Liver (tissue), 9 donors: ENCODE results near the gene G6PC1. TPM values are rescaled to one million over a fixed set of nuclear protein-coding genes. Genes with fewer than 3 reads are reported as not detected.
"Not testable (repeated sequence)": the region's sequence is repeated elsewhere in the genome, so short reads cannot be mapped to it uniquely, and the experiment has no call there.

Source experiments
- DNase-seq: peaks from one replicate; pipeline ENCODE4 v3.0.0-alpha.2; 2017; ENCODE audit warnings: low spot score
- H3K27ac ChIP-seq, 2 donors: one replicate each; pipeline ENCODE4 v1.7.0; 2013; ENCODE audit warnings: inconsistent platforms in 2 of 2, low read length in 2 of 2, control low read depth in 1 of 2, low read depth in 1 of 2, mild to moderate bottlenecking in 1 of 2
- H3K27me3 ChIP-seq, 4 donors: one replicate each; pipeline versions ENCODE4 v1.6.1 to v1.7.0; 2013; ENCODE audit warnings: low read length in 3 of 4, inconsistent platforms in 1 of 4, mild to moderate bottlenecking in 1 of 4, moderate library complexity in 1 of 4; ENCODE audit not compliant: control insufficient read depth in 4 of 4, insufficient read depth in 4 of 4
- H3K36me3 ChIP-seq, 4 donors: one replicate each; pipeline versions ENCODE4 v1.6.1 to v1.7.0; 2013; ENCODE audit warnings: low read length in 3 of 4, mild to moderate bottlenecking in 3 of 4, low read depth in 1 of 4, moderate library complexity in 1 of 4; ENCODE audit not compliant: control insufficient read depth in 4 of 4, insufficient read depth in 3 of 4
- H3K4me1 ChIP-seq, 4 donors: one replicate each; pipeline versions ENCODE4 v1.6.1 to v1.7.0; 2013; ENCODE audit warnings: low read length in 3 of 4, mild to moderate bottlenecking in 3 of 4, moderate library complexity in 1 of 4; ENCODE audit not compliant: control insufficient read depth in 4 of 4, insufficient read depth in 4 of 4
- H3K4me3 ChIP-seq, 3 donors: one replicate each; pipeline versions ENCODE4 v1.6.1 to v1.7.0; 2013; ENCODE audit warnings: low read length in 3 of 3, control low read depth in 1 of 3, low read depth in 1 of 3, mild to moderate bottlenecking in 1 of 3
- H3K9ac ChIP-seq, 2 donors: one replicate each; pipeline ENCODE4 v1.7.0; 2013; ENCODE audit warnings: low read length in 2 of 2, mild to moderate bottlenecking in 2 of 2, moderate library complexity in 2 of 2, control low read depth in 1 of 2, low read depth in 1 of 2
- H3K9me3 ChIP-seq, 4 donors: one replicate each; pipeline versions ENCODE4 v1.6.1 to v1.7.0; 2013; ENCODE audit warnings: low read length in 3 of 4; ENCODE audit not compliant: control insufficient read depth in 4 of 4
- EGR1 ChIP-seq, 2 donors: IDR thresholded peaks; 2 replicates each; pipeline ENCODE4 v1.6.1; 2016 to 2018; ENCODE audit warnings: antibody characterized with exemption in 2 of 2, low read depth in 2 of 2
- FOXA2 ChIP-seq: IDR thresholded peaks from 2 replicates; pipeline ENCODE4 v1.6.1; 2016; ENCODE audit warnings: antibody characterized with exemption
- GABPA ChIP-seq, 2 donors: IDR thresholded peaks in 1 of 2; conservative IDR thresholded peaks in 1 of 2; 2 replicates each; pipeline ENCODE4 v1.6.1; 2016; ENCODE audit warnings: antibody characterized with exemption in 2 of 2, mild to moderate bottlenecking in 1 of 2, moderate library complexity in 1 of 2
- HNF4A ChIP-seq, 2 donors: conservative IDR thresholded peaks; 2 replicates each; pipeline ENCODE4 v1.6.1; 2016; ENCODE audit warnings: antibody characterized with exemption in 2 of 2, mild to moderate bottlenecking in 2 of 2
- NR2F2 ChIP-seq: IDR thresholded peaks from 2 replicates; pipeline ENCODE4 v1.6.1; 2016; ENCODE audit warnings: antibody characterized with exemption
- RXRA ChIP-seq, 2 donors: IDR thresholded peaks; 2 replicates each; pipeline ENCODE4 v1.6.1; 2017 to 2018; ENCODE audit warnings: antibody characterized with exemption in 2 of 2, mild to moderate bottlenecking in 1 of 2
- SP1 ChIP-seq: IDR thresholded peaks from 2 replicates; pipeline ENCODE4 v1.6.1; 2018; ENCODE audit warnings: antibody characterized with exemption, mild to moderate bottlenecking
- TAF1 ChIP-seq: conservative IDR thresholded peaks from 2 replicates; pipeline ENCODE4 v1.6.1; 2016; ENCODE audit warnings: antibody characterized with exemption, mild to moderate bottlenecking
- YY1 ChIP-seq: IDR thresholded peaks from 2 replicates; pipeline ENCODE4 v1.6.1; 2016; ENCODE audit warnings: antibody characterized with exemption, mild to moderate bottlenecking
- WGBS: extraction: QIAGEN DNeasy Blood & Tissue Kit; methylation state at CpG from one replicate; pipeline ENCODE4 v1.1.7; 2013; 5-methylcytosine and 5-hydroxymethylcytosine counted together
- polyA plus RNA-seq, 2 donors: library from polyadenylated mRNA; stranded (reverse) in 1 of 2; unstranded in 1 of 2; fragments of 200-250 nt in 1 of 2; fragments of >200 nt in 1 of 2; fragmentation: Nextera tagmentation in 1 of 2; extraction: Ambion mirVana in 1 of 2; gene quantifications; one replicate each; pipeline versions ENCODE4 v1.2.1 to v1.2.3, GENCODE V29; 2013 to 2015
- total RNA-seq, 2 donors: library from RNA; depleted of rRNA; stranded (reverse); fragments of >200 nt; gene quantifications; one replicate each; pipeline ENCODE4 v1.2.3, GENCODE V29; 2014
- TF ChIP-seq, protein P1 (sequence below): fragments of 150-350 bp; IDR thresholded peaks from 2 replicates; pipeline ENCODE4 v1.5.1; 2017; ENCODE audit warnings: improper control_type of control experiment, low read depth, low read length; ENCODE audit not compliant: missing input control
- TF ChIP-seq, protein P2 (sequence below): IDR thresholded peaks from 2 replicates; pipeline ENCODE4 v1.6.1; 2016; ENCODE audit warnings: antibody characterized with exemption, mild to moderate bottlenecking
- TF ChIP-seq, protein P3 (sequence below): IDR thresholded peaks from 2 replicates; pipeline ENCODE4 v1.6.1; 2016; ENCODE audit warnings: antibody characterized with exemption
- TF ChIP-seq, protein P4 (sequence below): IDR thresholded peaks from 2 replicates; pipeline ENCODE4 v1.6.1; 2016; ENCODE audit warnings: antibody characterized with exemption
- donor health status: healthy.
- donor health status: healthy.
- donor health status: healthy.
- donor health status: healthy.
- donor health status: healthy.

Gene G6PC1
- total and polyA plus RNA-seq, 4 donors: 23.8 to 271 (median 114) TPM

DNA sequence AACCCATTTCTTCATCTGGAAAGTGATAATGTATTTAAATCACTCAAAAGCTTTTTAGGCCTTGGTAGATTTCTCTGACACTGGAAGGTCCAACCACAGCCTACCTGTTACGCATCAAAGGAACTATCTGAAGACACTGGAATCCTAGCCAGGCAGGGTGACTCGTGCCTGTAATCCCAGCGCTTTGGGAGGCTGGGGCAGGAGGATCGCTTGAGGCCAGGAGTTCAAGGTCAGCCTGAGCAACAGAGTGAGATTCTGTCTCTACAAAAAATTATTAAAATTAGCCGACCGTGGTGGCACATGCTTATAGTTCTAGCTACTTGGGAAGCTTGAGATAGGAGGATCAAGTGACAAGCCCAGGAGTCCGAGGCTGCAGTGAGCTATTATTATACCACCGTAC lies 18.4 kb upstream of the G6PC1 start:
- Histone ChIP-seq H3K36me3 (peaks cover 0 to 2% (median 0%) of the 10 kb centered on the region in 4 donors), H3K27ac (no peak overlapping the region), H3K27me3 (no peaks in the 10 kb centered on the region), H3K9me3 (no peaks in the 10 kb centered on the region), H3K4me3 (no peak overlapping the region), H3K4me1 (peaks cover 3 to 46% (median 32%) of the 10 kb centered on the region in 4 donors), H3K9ac (no peak overlapping the region)
- WGBS: 89% methylated on average over 8 of the region's 8 CpGs
- no peak for DNase-seq
- no peak for TF ChIP-seq EGR1 (IDR thresholded peaks at IDR 0.05; ENCODE audit: low read depth in 2 of 2)
- no peak for TF ChIP-seq NR2F2
- no peak for TF ChIP-seq RXRA (IDR thresholded peaks at IDR 0.05)
- TF ChIP-seq, protein P1, sequence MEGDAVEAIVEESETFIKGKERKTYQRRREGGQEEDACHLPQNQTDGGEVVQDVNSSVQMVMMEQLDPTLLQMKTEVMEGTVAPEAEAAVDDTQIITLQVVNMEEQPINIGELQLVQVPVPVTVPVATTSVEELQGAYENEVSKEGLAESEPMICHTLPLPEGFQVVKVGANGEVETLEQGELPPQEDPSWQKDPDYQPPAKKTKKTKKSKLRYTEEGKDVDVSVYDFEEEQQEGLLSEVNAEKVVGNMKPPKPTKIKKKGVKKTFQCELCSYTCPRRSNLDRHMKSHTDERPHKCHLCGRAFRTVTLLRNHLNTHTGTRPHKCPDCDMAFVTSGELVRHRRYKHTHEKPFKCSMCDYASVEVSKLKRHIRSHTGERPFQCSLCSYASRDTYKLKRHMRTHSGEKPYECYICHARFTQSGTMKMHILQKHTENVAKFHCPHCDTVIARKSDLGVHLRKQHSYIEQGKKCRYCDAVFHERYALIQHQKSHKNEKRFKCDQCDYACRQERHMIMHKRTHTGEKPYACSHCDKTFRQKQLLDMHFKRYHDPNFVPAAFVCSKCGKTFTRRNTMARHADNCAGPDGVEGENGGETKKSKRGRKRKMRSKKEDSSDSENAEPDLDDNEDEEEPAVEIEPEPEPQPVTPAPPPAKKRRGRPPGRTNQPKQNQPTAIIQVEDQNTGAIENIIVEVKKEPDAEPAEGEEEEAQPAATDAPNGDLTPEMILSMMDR: no peak
- TF ChIP-seq, protein P2, sequence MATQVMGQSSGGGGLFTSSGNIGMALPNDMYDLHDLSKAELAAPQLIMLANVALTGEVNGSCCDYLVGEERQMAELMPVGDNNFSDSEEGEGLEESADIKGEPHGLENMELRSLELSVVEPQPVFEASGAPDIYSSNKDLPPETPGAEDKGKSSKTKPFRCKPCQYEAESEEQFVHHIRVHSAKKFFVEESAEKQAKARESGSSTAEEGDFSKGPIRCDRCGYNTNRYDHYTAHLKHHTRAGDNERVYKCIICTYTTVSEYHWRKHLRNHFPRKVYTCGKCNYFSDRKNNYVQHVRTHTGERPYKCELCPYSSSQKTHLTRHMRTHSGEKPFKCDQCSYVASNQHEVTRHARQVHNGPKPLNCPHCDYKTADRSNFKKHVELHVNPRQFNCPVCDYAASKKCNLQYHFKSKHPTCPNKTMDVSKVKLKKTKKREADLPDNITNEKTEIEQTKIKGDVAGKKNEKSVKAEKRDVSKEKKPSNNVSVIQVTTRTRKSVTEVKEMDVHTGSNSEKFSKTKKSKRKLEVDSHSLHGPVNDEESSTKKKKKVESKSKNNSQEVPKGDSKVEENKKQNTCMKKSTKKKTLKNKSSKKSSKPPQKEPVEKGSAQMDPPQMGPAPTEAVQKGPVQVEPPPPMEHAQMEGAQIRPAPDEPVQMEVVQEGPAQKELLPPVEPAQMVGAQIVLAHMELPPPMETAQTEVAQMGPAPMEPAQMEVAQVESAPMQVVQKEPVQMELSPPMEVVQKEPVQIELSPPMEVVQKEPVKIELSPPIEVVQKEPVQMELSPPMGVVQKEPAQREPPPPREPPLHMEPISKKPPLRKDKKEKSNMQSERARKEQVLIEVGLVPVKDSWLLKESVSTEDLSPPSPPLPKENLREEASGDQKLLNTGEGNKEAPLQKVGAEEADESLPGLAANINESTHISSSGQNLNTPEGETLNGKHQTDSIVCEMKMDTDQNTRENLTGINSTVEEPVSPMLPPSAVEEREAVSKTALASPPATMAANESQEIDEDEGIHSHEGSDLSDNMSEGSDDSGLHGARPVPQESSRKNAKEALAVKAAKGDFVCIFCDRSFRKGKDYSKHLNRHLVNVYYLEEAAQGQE: no peak
- TF ChIP-seq, protein P3, sequence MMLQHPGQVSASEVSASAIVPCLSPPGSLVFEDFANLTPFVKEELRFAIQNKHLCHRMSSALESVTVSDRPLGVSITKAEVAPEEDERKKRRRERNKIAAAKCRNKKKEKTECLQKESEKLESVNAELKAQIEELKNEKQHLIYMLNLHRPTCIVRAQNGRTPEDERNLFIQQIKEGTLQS: no peak
- no peak for TF ChIP-seq GABPA (IDR thresholded peaks at IDR 0.05 in 1 of 2, conservative IDR thresholded peaks at IDR 0.05 in 1 of 2)

DNA sequence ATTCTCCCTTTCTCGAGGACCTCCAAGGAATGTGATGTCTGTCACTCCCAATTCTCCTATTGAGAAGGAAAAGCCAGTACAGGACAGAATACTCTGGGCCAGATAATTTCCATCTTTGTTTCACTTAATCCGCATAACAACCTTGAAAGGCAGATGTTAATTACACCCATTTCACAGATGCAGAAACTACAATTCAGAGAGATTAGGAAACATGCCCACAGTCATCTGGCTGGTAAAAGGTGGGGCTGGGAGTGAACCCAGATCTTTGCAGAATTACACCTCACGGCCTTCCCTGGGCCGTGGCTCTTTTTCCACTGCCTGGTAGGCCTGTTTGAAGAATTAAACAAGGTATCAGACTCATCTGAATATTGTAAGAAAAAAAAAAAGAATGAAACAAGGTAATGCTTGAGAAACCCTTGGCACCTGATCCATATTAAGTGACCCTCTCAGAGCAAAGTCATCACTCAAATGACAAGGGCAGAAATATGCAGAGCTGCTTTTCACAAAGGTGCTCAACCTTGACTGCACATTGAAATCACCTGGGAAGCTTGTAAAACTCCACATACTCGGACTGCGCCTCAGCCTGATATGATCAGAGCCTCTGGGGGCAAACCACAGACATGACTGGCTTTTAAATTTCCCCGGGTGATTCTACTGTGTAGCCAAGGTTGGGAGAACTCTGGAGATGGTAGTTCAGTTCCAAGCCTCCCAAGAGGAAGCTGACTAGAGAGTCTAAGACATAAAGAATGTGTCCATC lies 16.6 kb upstream of the G6PC1 start:
- no peaks in the 10 kb centered on the region for H3K36me3 ChIP-seq
- peaks cover 11 to 45% (median 31%) of the 10 kb centered on the region in 4 donors for H3K4me1 ChIP-seq
- H3K4me3 ChIP-seq: no peak overlapping the region
- no peak overlapping the region for H3K9ac ChIP-seq
- H3K27me3 ChIP-seq: no peaks in the 10 kb centered on the region
- no peak overlapping the region for H3K27ac ChIP-seq
- TF ChIP-seq RXRA (IDR thresholded peaks at IDR 0.05): no peak
- TF ChIP-seq, protein P2: no peak
- TF ChIP-seq TAF1: no peak
- TF ChIP-seq, protein P4, sequence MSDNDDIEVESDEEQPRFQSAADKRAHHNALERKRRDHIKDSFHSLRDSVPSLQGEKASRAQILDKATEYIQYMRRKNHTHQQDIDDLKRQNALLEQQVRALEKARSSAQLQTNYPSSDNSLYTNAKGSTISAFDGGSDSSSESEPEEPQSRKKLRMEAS: no peak
- no peak for TF ChIP-seq NR2F2
- TF ChIP-seq HNF4A (conservative IDR thresholded peaks at IDR 0.05): no peak
- TF ChIP-seq SP1: no peak
- TF ChIP-seq EGR1 (IDR thresholded peaks at IDR 0.05; ENCODE audit: low read depth in 2 of 2): no peak
- TF ChIP-seq GABPA (IDR thresholded peaks at IDR 0.05 in 1 of 2, conservative IDR thresholded peaks at IDR 0.05 in 1 of 2): no peak
- no peak for TF ChIP-seq YY1
- TF ChIP-seq, protein P3: no peak
- no peak for TF ChIP-seq FOXA2
- no peak for DNase-seq
- WGBS: 92% methylated on average over 7 of the region's 7 CpGs
- no peaks in the 10 kb centered on the region for H3K9me3 ChIP-seq

DNA sequence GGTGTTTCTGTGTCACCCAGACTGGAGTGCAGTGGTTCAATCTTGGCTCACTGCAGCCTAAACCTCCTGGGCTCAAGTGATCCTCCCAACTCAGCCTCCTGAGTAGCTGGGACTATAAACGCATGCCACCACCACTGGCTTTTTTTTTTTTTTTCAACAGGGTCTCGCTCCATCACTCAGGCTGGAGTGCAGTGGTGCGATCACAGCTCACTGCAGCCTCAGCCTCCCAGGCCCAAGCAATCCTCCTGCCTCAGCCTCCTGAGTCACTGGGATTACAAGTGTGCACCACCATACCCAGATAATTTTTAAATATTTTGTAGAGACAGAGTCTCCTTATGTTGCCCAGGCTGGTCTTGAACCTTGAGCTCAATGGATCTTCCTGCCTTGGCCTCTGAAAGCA lies 14.8 kb upstream of the G6PC1 start:
- Histone ChIP-seq H3K4me1 (peaks cover 11 to 42% (median 29%) of the 10 kb centered on the region in 4 donors), H3K27ac (peak overlapping the region; percentile 58 to 87), H3K9ac (peak overlapping the region in 1 of 2 donors; percentile 32)
- WGBS: 94% methylated on average over 3 of the region's 3 CpGs
- H3K27me3 ChIP-seq, DNase-seq, H3K4me3 ChIP-seq, H3K9me3 ChIP-seq, H3K36me3 ChIP-seq: not testable (repeated sequence)
